CD14-positive monocyte (primary cell): ENCODE measurements around the gene MGME1. TPM values are rescaled to one million over a fixed set of nuclear protein-coding genes. Genes with fewer than 3 reads are reported as not detected.

Experiments
- DNase-seq, 3 donors: peaks; one replicate each; pipeline ENCODE4 v3.0.0-alpha.2; 2011 to 2022
- H2AFZ ChIP-seq: 2 replicates; pipeline ENCODE4 v1.6.0; 2012; ENCODE audit warnings: mild to moderate bottlenecking, low read depth, low read length, inconsistent platforms; ENCODE audit not compliant: insufficient read depth, poor library complexity, severe bottlenecking
- H3K27ac ChIP-seq, 2 donors: 1 replicate in 1 of 2; 2 replicates in 1 of 2; pipeline ENCODE4 v1.5.1; 2012 to 2013; ENCODE audit warnings: low read length in 2 of 2, control low read depth in 1 of 2, inconsistent platforms in 1 of 2, low read depth in 1 of 2, mild to moderate bottlenecking in 1 of 2
- H3K27me3 ChIP-seq, 2 donors: one replicate each; pipeline versions ENCODE4 v1.6.0 to v1.6.1; 2011 to 2013; ENCODE audit warnings: low read length in 2 of 2; ENCODE audit not compliant: control insufficient read depth in 2 of 2, insufficient read depth in 2 of 2
- H3K36me3 ChIP-seq, 2 donors: replicated peaks in 1 of 2; 1 replicate in 1 of 2; 2 replicates in 1 of 2; pipeline versions ENCODE4 v1.5.1 to v1.6.1; 2012 to 2013; ENCODE audit warnings: low read length in 2 of 2, control low read depth in 1 of 2, inconsistent platforms in 1 of 2, mild to moderate bottlenecking in 1 of 2; ENCODE audit not compliant: insufficient read depth in 2 of 2, control insufficient read depth in 1 of 2
- H3K4me1 ChIP-seq, 2 donors: 1 replicate in 1 of 2; 2 replicates in 1 of 2; pipeline versions ENCODE4 v1.5.1 to v1.6.1; 2012 to 2013; ENCODE audit warnings: low read length in 2 of 2, control low read depth in 1 of 2, inconsistent platforms in 1 of 2, mild to moderate bottlenecking in 1 of 2, moderate library complexity in 1 of 2; ENCODE audit not compliant: insufficient read depth in 2 of 2, control insufficient read depth in 1 of 2
- H3K4me2 ChIP-seq: replicated peaks from 2 replicates; pipeline ENCODE3; 2012; ENCODE audit warnings: low read length, moderate library complexity, mild to moderate bottlenecking; ENCODE audit not compliant: poor library complexity, severe bottlenecking; ENCODE audit errors: extremely low read depth
- H3K4me3 ChIP-seq, 3 experiments: fragments of 200-600 bp in 1 of 3; sonication (generic) in 1 of 3; replicated peaks in 1 of 3; 1 replicate in 2 of 3; 2 replicates in 1 of 3; pipeline ENCODE4 v1.5.1; 2011 to 2013; ENCODE audit warnings: low read length in 3 of 3, mild to moderate bottlenecking in 3 of 3, control low read depth in 2 of 3, low read depth in 2 of 3, inconsistent platforms in 1 of 3, moderate library complexity in 1 of 3
- H3K79me2 ChIP-seq: 2 replicates; pipeline ENCODE4 v1.6.0; 2012; ENCODE audit warnings: mild to moderate bottlenecking, control low read depth, inconsistent platforms, low read length, moderate library complexity; ENCODE audit not compliant: insufficient read depth
- H3K9ac ChIP-seq: 2 replicates; pipeline ENCODE4 v1.6.0; 2017; ENCODE audit warnings: low read length, mild to moderate bottlenecking; ENCODE audit not compliant: insufficient read depth, poor library complexity, severe bottlenecking
- H3K9me3 ChIP-seq, 2 donors: replicated peaks in 1 of 2; 1 replicate in 1 of 2; 2 replicates in 1 of 2; pipeline versions ENCODE4 v1.5.1 to v1.6.1; 2012 to 2013; ENCODE audit warnings: low read length in 2 of 2, control low read depth in 1 of 2; ENCODE audit not compliant: control insufficient read depth in 1 of 2, insufficient read depth in 1 of 2
- H4K20me1 ChIP-seq: 2 replicates; pipeline ENCODE4 v1.6.0; 2012; ENCODE audit warnings: mild to moderate bottlenecking, low read length, control low read depth, moderate library complexity; ENCODE audit not compliant: insufficient read depth
- H3K27ac Mint-ChIP-seq, 7 donors: one replicate each; pipeline ENCODE4 v1.8.0; 2020; ENCODE audit warnings: mild to moderate bottlenecking in 7 of 7, mixed read lengths in 7 of 7, moderate library complexity in 6 of 7, inconsistent platforms in 2 of 7
- H3K27me3 Mint-ChIP-seq, 3 donors: one replicate each; pipeline ENCODE4 v1.8.0; 2021 to 2022; ENCODE audit warnings: low read depth in 3 of 3, mild to moderate bottlenecking in 3 of 3, mixed read lengths in 3 of 3, moderate library complexity in 3 of 3, inconsistent platforms in 1 of 3
- H3K36me3 Mint-ChIP-seq, 2 donors: one replicate each; pipeline ENCODE4 v1.8.0; 2020; ENCODE audit warnings: mixed read lengths in 2 of 2, inconsistent platforms in 1 of 2, mild to moderate bottlenecking in 1 of 2
- H3K4me1 Mint-ChIP-seq: one replicate; pipeline ENCODE4 v1.8.0; 2020; ENCODE audit warnings: mild to moderate bottlenecking, mixed read lengths
- H3K4me3 Mint-ChIP-seq, 2 donors: one replicate each; pipeline ENCODE4 v1.8.0; 2020; ENCODE audit warnings: mild to moderate bottlenecking in 2 of 2, mixed read lengths in 2 of 2, moderate library complexity in 1 of 2
- H3K9me3 Mint-ChIP-seq, 7 donors: one replicate each; pipeline ENCODE4 v1.8.0; 2020 to 2022; ENCODE audit warnings: mixed read lengths in 7 of 7, mild to moderate bottlenecking in 6 of 7, moderate library complexity in 6 of 7, inconsistent platforms in 2 of 7
- WGBS: methylation state at CpG from one replicate; pipeline ENCODE4 v1.1.5; 2013; ENCODE audit warnings: missing lambda C conversion rate; ENCODE audit not compliant: insufficient coverage; 5-methylcytosine and 5-hydroxymethylcytosine counted together
- intact Hi-C, 2 donors: fragments of 100-400 bp; cut with micrococcal nuclease; formaldehyde crosslinking; loops; one replicate each; pipeline versions ENCODE4 v1.15.0 to v1.15.1; 2023
- polyA plus RNA-seq, 3 donors: library from polyadenylated mRNA; depleted of rRNA in 1 of 3; unstranded in 2 of 3; stranded (reverse) in 1 of 3; fragments of 300-500 nt in 2 of 3; fragments of >200 nt in 1 of 3; fragmentation: Illumina TruSeq in 2 of 3; gene quantifications; 1 replicate in 2 of 3; 2 replicates in 1 of 3; pipeline ENCODE4 v1.2.3, GENCODE V29; 2012 to 2021
- TF ChIP-seq, protein P1 (sequence below): fragments of 200-600 bp; IDR thresholded peaks from one replicate; pipeline ENCODE4 v1.8.0; 2022; ENCODE audit warnings: antibody characterized with exemption, mild to moderate bottlenecking

The MGME1 gene
- polyA plus RNA-seq, 3 donors, result 2.5 to 20.1 (median 13.4) TPM

DNA sequence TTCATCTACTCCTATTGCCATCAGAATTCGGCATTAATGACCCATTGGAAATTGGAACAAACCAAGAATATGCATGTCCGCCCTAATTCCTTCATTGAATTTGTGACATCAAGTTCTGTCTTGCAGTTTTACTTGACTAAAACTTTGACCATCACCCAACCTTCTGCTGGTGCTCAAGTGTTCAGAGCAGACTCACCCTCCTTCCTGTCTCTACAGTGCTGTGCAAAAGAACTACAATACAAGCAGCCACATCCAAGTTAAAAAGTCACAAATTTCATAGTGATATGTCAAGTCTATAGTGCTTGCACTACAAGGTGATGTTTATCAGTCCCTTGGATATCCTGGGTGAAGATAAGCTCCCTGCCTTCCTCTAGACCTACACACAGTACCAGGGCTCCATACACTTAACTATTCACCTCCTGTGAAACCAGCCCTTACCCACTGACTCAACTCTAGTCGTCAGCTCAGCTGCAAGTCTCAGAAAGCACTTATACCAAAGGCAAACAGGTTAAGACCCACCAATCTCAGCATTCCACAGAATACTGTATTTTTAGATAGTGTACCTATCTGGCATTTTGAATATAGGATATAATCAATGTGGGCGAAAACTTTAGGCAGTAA, 23.9 kb upstream of the MGME1 start:
- no peaks in the 10 kb centered on the region for H3K4me1 ChIP-seq
- Mint-ChIP-seq H3K9me3 (no peaks in the 10 kb centered on the region), H3K27ac (peak overlapping the region in 1 of 7 donors; percentile 53), H3K36me3 (peaks cover 92 to 95% of the 10 kb centered on the region in 2 donors), H3K27me3 (no peaks in the 10 kb centered on the region), H3K4me1 (peaks cover 3% of the 10 kb centered on the region), H3K4me3 (no peak overlapping the region)
- peaks cover 41% of the 10 kb centered on the region for H4K20me1 ChIP-seq
- DNase-seq, result no peak
- 100% methylated on average over 2 of the region's 4 CpGs for WGBS
- no peak overlapping the region for H3K9ac ChIP-seq
- no peaks in the 10 kb centered on the region for H3K9me3 ChIP-seq
- no peak overlapping the region for H2AFZ ChIP-seq
- H3K27me3 ChIP-seq, result no peaks in the 10 kb centered on the region
- peaks cover 88 to 100% of the 10 kb centered on the region in 2 donors for H3K36me3 ChIP-seq
- intact Hi-C loops, result no loop called here
- TF ChIP-seq, protein P1, sequence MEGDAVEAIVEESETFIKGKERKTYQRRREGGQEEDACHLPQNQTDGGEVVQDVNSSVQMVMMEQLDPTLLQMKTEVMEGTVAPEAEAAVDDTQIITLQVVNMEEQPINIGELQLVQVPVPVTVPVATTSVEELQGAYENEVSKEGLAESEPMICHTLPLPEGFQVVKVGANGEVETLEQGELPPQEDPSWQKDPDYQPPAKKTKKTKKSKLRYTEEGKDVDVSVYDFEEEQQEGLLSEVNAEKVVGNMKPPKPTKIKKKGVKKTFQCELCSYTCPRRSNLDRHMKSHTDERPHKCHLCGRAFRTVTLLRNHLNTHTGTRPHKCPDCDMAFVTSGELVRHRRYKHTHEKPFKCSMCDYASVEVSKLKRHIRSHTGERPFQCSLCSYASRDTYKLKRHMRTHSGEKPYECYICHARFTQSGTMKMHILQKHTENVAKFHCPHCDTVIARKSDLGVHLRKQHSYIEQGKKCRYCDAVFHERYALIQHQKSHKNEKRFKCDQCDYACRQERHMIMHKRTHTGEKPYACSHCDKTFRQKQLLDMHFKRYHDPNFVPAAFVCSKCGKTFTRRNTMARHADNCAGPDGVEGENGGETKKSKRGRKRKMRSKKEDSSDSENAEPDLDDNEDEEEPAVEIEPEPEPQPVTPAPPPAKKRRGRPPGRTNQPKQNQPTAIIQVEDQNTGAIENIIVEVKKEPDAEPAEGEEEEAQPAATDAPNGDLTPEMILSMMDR, result no peak
- H3K79me2 ChIP-seq, result peaks cover 13% of the 10 kb centered on the region
- H3K27ac ChIP-seq, result no peak overlapping the region
- no peak overlapping the region for H3K4me2 ChIP-seq
- no peak overlapping the region for H3K4me3 ChIP-seq

DNA sequence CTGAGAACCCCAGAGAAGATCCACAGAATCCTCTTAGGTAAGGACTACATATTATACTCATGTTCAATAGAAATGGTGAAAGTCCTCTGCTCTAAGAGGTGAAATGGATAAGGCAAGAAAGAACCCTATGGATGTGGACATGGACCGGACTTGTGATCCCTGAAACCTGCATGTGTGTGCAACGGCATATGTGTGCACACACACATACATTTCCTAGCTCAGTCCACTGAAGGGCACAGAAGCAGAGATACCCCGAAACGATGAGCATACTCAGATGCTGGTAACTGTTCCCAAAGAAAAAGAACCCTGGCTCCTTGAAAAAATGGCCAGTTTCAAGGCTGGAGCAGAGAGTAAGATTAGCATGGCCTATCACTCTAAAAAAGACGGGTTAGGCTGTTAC, 22.8 kb upstream of the MGME1 start:
- no peaks in the 10 kb centered on the region for H3K9me3 Mint-ChIP-seq
- Histone ChIP-seq H3K27ac (no peak overlapping the region), H3K9ac (no peak overlapping the region), H3K4me3 (no peak overlapping the region), H3K4me2 (no peak overlapping the region), H3K27me3 (no peaks in the 10 kb centered on the region), H3K4me1 (no peaks in the 10 kb centered on the region), H3K79me2 (peaks cover 13% of the 10 kb centered on the region), H4K20me1 (peaks cover 37% of the 10 kb centered on the region), H3K36me3 (peaks cover 95 to 100% of the 10 kb centered on the region in 2 donors), H2AFZ (no peak overlapping the region), H3K9me3 (no peaks in the 10 kb centered on the region)
- H3K27ac Mint-ChIP-seq, result no peak overlapping the region
- no peak for DNase-seq
- H3K36me3 Mint-ChIP-seq, result peaks cover 95 to 100% of the 10 kb centered on the region in 2 donors
- H3K4me3 Mint-ChIP-seq, result no peak overlapping the region
- H3K4me1 Mint-ChIP-seq, result peaks cover 2% of the 10 kb centered on the region
- 100% methylated on average over 3 of the region's 5 CpGs for WGBS
- intact Hi-C loops, result no loop called here
- no peaks in the 10 kb centered on the region for H3K27me3 Mint-ChIP-seq
- TF ChIP-seq, protein P1, result no peak
